ENCODE results near the gene BDKRB2.

- TF ChIP-seq CTCF (IDR thresholded peaks at IDR 0.05) (no peak), POLR2A (IDR thresholded peaks at IDR 0.05) (no peak)
Observed at GRCh38 chr14:96214793-96215192, 10.2 kb downstream of the BDKRB2 start.

Data from thyroid gland (tissue), 4 donors.